GM12864 (cell line): Measurements from ENCODE around the gene PLAC1.

Experiments
- DNase-seq: peaks from one replicate; pipeline ENCODE4 v3.0.0-alpha.2; 2011; ENCODE audit warnings: low read depth
- H3K4me3 ChIP-seq: 2 replicates; pipeline ENCODE4 v1.5.1; 2011; ENCODE audit warnings: mild to moderate bottlenecking, low read depth, low read length, control low read depth
- CTCF ChIP-seq: IDR thresholded peaks from 2 replicates; pipeline ENCODE4 v1.5.1; 2011; ENCODE audit warnings: low read depth, mild to moderate bottlenecking, moderate library complexity, low read length, control low read depth, inconsistent platforms; ENCODE audit errors: missing control alignments

The PLAC1 gene

GRCh38 chrX:134608153-134608552 is 50.1 kb downstream of the PLAC1 start:
- no peak for DNase-seq
- TF ChIP-seq CTCF: no peak
- no peak overlapping the region for H3K4me3 ChIP-seq

- H3K4me3 ChIP-seq: no peak overlapping the region
- no peak for DNase-seq
- TF ChIP-seq CTCF: no peak
These were observed 50.7 kb downstream of the PLAC1 start for GRCh38 chrX:134607523-134607922.

GRCh38 chrX:134604701-134605311 is 53.5 kb downstream of the PLAC1 start:
- no peak for DNase-seq
- no peak overlapping the region for H3K4me3 ChIP-seq
- no peak for TF ChIP-seq CTCF

- no peak overlapping the region for H3K4me3 ChIP-seq
- no peak for TF ChIP-seq CTCF
- no peak for DNase-seq
These were observed 54.2 kb downstream of the PLAC1 start for GRCh38 chrX:134603806-134604700.

GRCh38 chrX:134602410-134602809 is 55.9 kb downstream of the PLAC1 start:
- H3K4me3 ChIP-seq: no peak overlapping the region
- DNase-seq: no peak
- TF ChIP-seq CTCF: no peak

- H3K4me3 ChIP-seq: no peak overlapping the region
- no peak for DNase-seq
- TF ChIP-seq CTCF: no peak
These were observed 57.0 kb downstream of the PLAC1 start for GRCh38 chrX:134601240-134601765.

- H3K4me3 ChIP-seq: no peak overlapping the region
- DNase-seq: no peak
- no peak for TF ChIP-seq CTCF
These were observed 57.6 kb downstream of the PLAC1 start for GRCh38 chrX:134600714-134601113.
